Muscle layer of duodenum (tissue), 2 donors: Measurements from ENCODE around the gene NKD2.
"Not testable (repeated sequence)": the region's sequence is repeated elsewhere in the genome, so short reads cannot be mapped to it uniquely, and the experiment has no call there.

ENCODE experiments used
- H3K27ac ChIP-seq: one replicate; pipeline ENCODE4 v1.7.0; 2013; ENCODE audit warnings: mild to moderate bottlenecking, low read length
- H3K27me3 ChIP-seq: one replicate; pipeline ENCODE4 v1.7.0; 2013; ENCODE audit warnings: low read depth, mild to moderate bottlenecking, control low read depth, low read length
- H3K36me3 ChIP-seq, 2 donors: one replicate each; pipeline ENCODE4 v1.7.0; 2013; ENCODE audit warnings: low read length in 2 of 2, control low read depth in 1 of 2, mild to moderate bottlenecking in 1 of 2; ENCODE audit not compliant: insufficient read depth in 2 of 2, control insufficient read depth in 1 of 2
- H3K4me1 ChIP-seq, 2 donors: one replicate each; pipeline ENCODE4 v1.7.0; 2013; ENCODE audit warnings: low read length in 2 of 2, mild to moderate bottlenecking in 2 of 2, control low read depth in 1 of 2, moderate library complexity in 1 of 2; ENCODE audit not compliant: insufficient read depth in 2 of 2, control insufficient read depth in 1 of 2
- H3K4me3 ChIP-seq, 2 donors: one replicate each; pipeline ENCODE4 v1.7.0; 2013; ENCODE audit warnings: low read length in 2 of 2, low read depth in 1 of 2, mild to moderate bottlenecking in 1 of 2
- H3K9me3 ChIP-seq, 2 donors: one replicate each; pipeline ENCODE4 v1.7.0; 2013; ENCODE audit warnings: low read length in 2 of 2, control low read depth in 1 of 2, mild to moderate bottlenecking in 1 of 2; ENCODE audit not compliant: control insufficient read depth in 1 of 2
- donor health status: healthy.

NKD2 gene

DNA sequence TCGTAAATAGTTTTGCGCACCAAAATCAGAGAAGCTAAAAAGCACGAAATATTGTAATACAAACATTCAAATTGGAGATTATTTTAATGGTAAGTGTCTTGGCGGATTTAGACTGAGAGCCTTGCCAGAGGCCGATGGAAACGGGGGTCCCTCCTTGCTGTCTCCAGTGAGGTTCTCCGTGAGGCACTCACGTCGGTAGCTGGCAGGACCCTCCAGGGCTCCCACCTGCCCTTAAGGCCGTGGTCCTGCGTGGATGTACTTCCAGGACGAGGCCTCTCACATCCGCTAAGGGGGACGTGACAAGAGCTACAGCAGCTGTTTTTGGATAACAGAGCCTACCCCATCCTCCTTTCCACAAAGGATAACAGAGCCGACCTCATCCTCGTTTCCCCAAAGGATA is 7.9 kb downstream of the NKD2 start:
- Histone ChIP-seq H3K36me3 (peaks cover 0 to 4% of the 10 kb centered on the region in 2 donors), H3K27ac (no peak overlapping the region), H3K4me3 (no peak overlapping the region)

DNA sequence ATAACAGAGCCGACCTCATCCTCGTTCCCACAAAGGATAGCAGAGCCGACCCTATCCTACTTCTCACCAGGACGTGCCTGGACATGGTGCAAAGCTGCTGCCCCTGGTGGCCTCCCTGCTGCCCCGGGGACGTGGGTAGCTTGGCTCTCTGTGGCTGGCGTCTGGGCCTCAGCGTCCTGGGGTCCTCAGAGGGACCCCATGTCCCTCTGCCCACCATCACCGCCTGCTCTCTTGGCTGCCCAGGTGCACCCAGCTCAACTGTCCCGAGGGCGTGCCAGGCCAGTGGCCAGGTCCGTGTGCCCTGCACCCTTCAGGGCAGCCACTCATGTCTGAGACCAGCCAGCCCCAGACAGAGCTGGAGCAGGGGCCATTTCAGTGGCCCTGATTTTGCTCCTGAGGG is 8.5 kb downstream of the NKD2 start:
- no peak overlapping the region for H3K4me3 ChIP-seq
- no peaks in the 10 kb centered on the region for H3K27me3 ChIP-seq
- no peaks in the 10 kb centered on the region for H3K9me3 ChIP-seq
- H3K36me3 ChIP-seq, result peaks cover 0 to 4% of the 10 kb centered on the region in 2 donors
- no peak overlapping the region for H3K27ac ChIP-seq
- H3K4me1 ChIP-seq, result no peaks in the 10 kb centered on the region

More for the DNA sequence above, 7.9 kb downstream of the NKD2 start:
- Histone ChIP-seq H3K4me1 (no peaks in the 10 kb centered on the region), H3K27me3 (no peaks in the 10 kb centered on the region), H3K9me3 (no peaks in the 10 kb centered on the region)

DNA sequence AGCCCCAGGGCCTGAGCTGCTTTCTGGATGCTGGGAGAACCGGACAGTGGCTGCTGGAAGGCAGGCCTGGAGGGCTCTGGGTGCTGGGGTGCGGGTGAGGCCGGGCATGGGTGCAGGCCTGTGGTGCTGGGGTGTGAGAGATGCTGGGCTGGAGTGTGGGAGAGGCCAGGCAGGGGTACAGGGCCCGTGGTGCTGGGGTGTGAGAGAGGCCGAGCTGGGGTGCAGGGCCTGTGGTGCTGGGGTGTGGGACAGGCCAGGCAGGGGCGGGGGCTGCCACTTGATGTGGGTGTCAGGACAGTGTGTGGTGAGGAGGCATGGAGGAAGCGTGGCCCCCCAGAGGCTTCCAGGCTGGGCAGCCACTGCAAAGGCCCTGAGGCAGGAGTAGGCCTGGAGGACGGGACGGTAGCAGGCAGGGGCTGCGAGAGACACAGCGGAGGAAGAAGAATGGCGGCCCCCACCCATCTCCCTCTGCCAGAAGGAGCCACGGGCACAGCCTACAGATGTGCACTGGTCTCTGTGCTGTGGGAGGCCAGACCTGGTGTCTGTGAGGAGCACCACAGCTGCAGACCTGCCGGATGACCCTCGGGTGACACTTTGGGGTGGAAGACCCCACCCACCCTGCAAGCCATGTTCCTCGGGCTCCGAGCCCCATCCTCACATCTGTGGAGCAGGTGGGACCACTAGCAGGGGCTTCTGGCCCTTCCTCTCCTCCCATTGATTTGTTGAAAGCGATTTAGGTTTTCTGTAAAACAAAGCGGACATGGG is 9.3 kb downstream of the NKD2 start:
- no peaks in the 10 kb centered on the region for H3K9me3 ChIP-seq
- H3K27ac ChIP-seq, result no peak overlapping the region
- peaks cover 0 to 4% of the 10 kb centered on the region in 2 donors for H3K36me3 ChIP-seq
- no peak overlapping the region for H3K4me3 ChIP-seq
- H3K27me3 ChIP-seq, result no peaks in the 10 kb centered on the region
- no peaks in the 10 kb centered on the region for H3K4me1 ChIP-seq

DNA sequence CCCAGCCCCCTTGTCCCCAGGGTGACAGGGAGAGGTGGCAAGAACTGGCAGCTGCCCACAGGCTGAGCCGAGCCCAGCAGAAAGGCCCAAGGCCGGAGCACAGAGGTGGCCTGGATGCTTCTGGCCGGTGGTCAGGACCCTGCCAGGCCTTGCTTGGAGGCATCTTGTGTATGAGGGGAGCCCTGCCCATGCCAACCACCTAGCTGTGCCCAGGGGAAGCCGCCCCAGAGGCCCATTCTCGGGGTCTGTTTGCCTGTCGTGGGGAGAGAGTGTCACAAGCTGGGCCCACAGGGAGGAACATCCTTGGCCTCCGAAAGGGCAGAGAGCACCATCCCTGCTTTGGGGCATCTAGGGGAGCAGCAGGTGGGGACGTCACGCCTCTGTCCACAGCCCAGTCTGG is 10.0 kb downstream of the NKD2 start:
- H3K4me1 ChIP-seq, result no peaks in the 10 kb centered on the region
- H3K27ac ChIP-seq, result no peak overlapping the region
- H3K36me3 ChIP-seq, result peaks cover 0 to 4% of the 10 kb centered on the region in 2 donors
- H3K9me3 ChIP-seq, result no peaks in the 10 kb centered on the region
- H3K4me3 ChIP-seq, result no peak overlapping the region
- no peaks in the 10 kb centered on the region for H3K27me3 ChIP-seq

DNA sequence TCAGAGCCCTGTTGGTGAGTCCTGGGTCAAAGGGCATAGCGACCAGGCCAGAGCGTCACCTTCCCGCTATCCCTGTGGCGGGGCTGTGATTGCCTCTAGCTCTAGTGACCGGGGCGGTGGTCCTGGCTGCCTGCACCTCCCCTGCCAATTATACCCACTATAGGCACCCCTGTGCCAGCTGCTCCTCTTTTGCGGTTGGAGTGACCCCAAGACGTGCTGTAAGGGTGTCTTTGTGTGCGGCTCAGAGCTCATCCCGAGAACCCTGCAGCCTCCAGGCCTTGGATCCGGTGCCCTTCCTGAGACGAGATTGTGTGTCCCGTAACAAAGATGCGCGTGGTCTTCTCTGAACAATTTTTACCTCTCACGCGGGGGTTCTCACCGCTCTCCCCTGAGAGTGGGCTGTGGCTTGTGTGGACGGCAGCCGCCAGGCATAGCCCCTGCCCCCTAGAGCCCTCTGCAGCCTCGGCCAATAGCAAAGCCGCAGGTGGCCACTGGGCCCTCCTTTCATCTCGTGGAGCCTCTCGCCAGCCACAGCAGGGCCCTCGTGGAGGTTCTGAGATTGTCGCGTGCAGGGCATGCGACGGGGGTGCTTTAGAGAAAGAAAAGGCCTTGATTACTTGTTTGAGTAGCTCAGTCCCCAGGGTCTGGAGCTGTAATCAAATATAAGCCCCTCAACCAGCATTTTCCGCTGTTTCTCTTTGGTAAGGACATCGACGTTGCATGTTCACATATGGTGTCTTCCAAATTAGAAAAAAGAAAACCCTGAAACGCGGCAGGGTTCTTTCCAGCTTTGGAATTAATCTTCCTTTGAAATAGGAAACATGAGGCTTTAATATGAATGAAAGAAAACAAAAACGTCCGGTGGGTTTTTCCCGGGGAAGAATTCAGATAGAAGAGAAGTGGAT is 10.7 kb downstream of the NKD2 start:
- Histone ChIP-seq H3K27ac (no peak overlapping the region), H3K9me3 (no peaks in the 10 kb centered on the region), H3K4me1 (no peaks in the 10 kb centered on the region), H3K36me3 (peaks cover 0 to 3% of the 10 kb centered on the region in 2 donors), H3K4me3 (no peak overlapping the region), H3K27me3 (no peaks in the 10 kb centered on the region)

DNA sequence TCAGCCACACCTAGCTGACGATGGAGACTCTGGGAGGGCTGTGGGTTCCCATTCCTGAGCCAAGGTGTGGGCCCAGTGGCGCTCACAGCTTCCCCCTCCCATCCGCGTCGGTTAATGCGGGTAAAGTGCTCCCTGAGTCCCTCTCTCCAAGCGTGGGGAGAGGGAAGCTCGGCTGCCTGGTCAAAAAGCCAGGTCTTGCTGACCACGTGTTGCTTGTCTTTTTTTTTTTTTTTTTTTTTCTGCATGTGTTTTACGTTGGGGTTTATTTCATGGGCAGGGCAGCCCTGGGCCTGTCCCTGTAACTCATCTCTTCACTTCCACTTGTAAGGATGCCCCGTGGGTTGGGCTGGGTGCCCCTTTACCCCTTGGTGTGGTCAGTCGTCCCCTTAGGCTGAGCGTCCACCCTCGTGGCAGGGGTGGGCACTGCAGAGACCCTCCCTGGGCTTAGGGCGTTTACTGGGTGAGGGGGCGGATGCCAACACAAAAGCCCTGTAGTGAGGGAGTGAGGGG is 11.9 kb downstream of the NKD2 start:
- H3K27me3 ChIP-seq, result no peaks in the 10 kb centered on the region
- H3K9me3 ChIP-seq, result no peaks in the 10 kb centered on the region
- no peak overlapping the region for H3K27ac ChIP-seq
- H3K4me3 ChIP-seq, result no peak overlapping the region
- H3K4me1 ChIP-seq, result no peaks in the 10 kb centered on the region
- no peaks in the 10 kb centered on the region for H3K36me3 ChIP-seq

DNA sequence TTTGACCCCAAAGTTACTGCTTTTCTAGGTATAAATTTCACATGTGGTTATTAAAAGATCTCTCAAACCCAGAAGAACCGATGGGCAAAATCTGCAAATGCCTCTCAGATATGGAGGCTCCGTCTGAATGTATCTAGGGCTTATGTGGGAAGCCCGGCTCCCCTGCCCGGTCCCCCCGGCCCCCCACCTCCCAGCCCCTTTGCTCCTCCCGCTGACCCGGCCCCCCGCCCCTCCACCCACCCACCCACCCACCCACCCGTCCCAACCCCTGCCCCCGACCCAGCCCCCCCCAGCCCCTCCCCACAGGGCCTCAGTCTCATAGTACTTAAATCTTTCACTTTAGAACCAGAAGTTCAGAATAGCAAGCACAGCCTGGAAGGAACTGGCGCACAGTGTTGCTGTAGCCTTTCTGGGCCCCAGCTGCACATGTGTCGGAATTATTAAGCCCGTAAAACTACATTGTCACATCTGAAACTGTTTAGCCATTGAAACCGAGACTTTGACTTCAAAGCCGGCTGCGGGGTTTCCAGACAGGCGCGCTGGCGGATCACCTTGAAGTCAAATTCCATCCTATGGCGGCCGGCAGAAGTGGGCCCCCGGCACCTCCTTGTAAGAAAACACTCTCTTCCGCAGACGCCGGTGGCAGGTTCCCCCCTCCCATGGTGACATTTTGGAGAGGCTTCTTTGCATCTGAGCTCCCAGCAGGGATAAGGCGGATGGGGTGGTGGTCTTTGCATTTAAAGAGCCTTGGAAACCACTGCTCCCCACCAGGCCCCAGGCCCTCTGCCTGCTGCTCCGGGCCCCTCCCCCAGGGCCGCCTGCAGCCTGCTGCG is 12.8 kb downstream of the NKD2 start:
- no peaks in the 10 kb centered on the region for H3K27me3 ChIP-seq
- H3K36me3 ChIP-seq, result no peaks in the 10 kb centered on the region
- H3K4me1 ChIP-seq, result no peaks in the 10 kb centered on the region
- no peak overlapping the region for H3K4me3 ChIP-seq
- H3K27ac ChIP-seq, result no peak overlapping the region
- no peaks in the 10 kb centered on the region for H3K9me3 ChIP-seq

DNA sequence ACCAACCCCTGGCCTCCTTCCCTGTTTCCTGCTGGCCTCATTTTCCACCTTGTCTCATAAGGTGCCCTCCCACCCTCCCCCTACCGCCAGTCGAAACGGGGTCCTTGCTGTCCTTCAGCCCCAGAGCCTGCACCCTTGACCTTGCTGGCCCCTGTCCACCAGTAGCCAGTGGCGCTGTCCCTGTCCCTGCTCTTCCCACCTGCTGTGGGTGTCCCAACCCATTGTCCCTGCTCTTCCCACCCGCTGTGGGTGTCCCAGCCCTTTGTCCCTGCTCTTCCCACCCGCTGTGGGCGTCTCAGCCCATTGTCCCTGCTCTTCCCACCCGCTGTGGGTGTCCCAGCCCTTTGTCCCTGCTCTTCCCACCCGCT is 13.4 kb downstream of the NKD2 start:
- H3K36me3 ChIP-seq, H3K9me3 ChIP-seq, H3K4me1 ChIP-seq, H3K27ac ChIP-seq, H3K4me3 ChIP-seq, H3K27me3 ChIP-seq: not testable (repeated sequence)

DNA sequence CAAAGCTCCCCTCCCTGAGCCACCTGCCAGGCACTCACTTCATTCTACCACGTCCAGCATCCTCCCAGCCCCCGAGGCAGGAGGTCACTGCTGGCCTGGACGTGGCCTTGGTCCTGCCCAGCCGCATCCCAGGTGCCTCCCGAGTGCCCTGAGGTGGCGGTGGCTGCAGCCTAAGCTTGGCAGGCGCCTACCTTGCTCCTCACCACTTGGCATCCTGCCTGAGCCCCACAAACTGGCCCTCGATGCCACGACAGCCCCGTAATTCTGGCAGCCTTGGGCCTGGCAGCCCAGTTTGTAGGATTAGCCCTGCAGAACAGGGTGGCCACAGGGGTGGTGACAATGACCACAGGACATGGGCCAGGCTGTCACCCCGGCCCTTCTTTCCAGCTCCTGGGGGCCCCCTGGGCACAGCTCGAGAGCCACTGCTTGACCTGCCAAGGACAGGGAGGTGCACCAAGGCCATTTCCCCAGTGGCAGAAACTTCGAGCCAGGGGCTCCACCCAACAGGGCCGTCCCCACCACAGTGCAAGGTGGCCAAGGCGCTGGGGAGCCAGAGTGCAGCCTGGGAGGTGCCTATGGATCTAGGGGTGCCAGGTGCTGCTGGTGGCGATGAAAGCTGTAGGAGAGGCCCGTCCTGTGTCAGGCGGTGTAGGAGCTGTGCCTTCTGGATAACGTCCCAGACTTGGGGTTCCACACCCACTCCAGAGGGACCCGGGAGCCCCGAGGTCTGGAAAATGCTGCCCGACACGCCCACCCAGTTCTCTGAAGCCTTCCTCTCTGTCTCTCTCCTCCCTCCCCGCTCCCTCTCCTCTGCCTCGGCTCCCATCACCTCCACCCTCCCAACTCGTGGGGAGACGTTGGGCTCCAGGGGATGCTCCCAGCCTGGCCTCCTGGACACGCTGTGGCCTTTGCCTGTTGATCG is 18.4 kb downstream of the NKD2 start:
- H3K4me3 ChIP-seq, result no peak overlapping the region
- H3K36me3 ChIP-seq, result no peaks in the 10 kb centered on the region
- H3K4me1 ChIP-seq, result no peaks in the 10 kb centered on the region
- H3K9me3 ChIP-seq, result no peaks in the 10 kb centered on the region
- H3K27me3 ChIP-seq, result no peaks in the 10 kb centered on the region
- no peak overlapping the region for H3K27ac ChIP-seq

DNA sequence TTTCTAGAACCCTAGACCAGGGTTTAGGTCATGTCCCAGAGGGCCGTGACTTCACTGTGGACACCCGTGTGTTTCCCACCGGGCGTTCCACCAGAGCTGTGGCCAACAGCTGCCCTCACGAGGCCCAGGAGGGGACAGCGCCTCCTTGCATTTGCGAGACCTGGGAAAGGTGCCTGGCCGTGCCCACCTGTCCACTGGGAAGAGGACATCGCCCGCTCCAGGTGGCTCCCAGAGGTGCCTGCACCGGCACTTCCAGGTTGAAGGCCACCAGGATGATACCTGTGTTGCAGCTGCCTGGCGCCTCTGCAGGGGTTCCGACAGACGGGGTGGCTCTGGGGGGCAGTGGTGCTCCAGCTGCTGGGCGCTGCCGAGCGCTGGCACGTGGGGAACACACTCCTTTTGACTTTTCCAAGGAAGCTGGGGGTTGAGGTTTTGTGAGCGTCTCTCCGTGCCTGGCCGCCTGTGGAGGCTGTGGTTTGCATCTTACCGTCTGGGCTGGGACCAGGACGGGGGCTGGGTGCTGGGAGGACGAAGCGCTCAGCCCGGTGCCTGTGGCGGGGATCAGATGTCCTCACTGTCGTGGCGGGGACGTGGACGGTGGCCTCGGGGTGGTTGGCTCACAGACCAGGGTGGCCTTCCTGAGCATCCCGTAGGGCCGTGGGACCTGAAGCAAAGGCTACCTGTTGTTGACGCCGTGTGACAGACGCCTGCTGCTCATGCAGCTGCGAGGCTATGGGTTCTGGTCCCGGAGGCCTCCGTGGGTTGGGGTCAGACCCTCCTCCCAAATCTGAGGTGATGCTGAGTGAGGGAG is 19.2 kb downstream of the NKD2 start:
- H3K4me3 ChIP-seq, result no peak overlapping the region
- H3K4me1 ChIP-seq, result no peaks in the 10 kb centered on the region
- no peaks in the 10 kb centered on the region for H3K9me3 ChIP-seq
- H3K36me3 ChIP-seq, result no peaks in the 10 kb centered on the region
- H3K27me3 ChIP-seq, result no peaks in the 10 kb centered on the region
- no peak overlapping the region for H3K27ac ChIP-seq
